ENCODE data around the gene ANGPTL8.

ANGPTL8 gene

DNA sequence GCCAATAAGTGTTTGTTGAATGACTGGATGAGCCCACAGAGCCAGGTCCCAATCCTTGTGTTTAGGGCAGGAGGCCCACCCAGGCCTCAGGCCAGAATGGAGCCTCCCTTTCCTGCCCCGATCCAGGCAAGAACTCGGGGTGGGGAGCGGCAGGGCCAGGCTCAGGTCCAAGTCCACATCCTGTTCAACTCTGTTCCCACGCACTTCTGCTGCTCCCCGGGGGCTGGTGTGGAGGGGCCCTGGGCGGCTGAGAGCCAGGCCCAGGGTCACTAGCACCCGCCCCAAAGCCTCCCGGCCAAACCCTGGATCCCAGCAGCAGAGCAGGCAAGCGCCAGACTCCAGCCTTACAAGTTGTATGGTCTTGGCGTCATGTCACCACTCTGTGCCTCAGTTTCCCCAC lies 8.0 kb downstream of the ANGPTL8 start:
- TF ChIP-seq, protein P1, sequence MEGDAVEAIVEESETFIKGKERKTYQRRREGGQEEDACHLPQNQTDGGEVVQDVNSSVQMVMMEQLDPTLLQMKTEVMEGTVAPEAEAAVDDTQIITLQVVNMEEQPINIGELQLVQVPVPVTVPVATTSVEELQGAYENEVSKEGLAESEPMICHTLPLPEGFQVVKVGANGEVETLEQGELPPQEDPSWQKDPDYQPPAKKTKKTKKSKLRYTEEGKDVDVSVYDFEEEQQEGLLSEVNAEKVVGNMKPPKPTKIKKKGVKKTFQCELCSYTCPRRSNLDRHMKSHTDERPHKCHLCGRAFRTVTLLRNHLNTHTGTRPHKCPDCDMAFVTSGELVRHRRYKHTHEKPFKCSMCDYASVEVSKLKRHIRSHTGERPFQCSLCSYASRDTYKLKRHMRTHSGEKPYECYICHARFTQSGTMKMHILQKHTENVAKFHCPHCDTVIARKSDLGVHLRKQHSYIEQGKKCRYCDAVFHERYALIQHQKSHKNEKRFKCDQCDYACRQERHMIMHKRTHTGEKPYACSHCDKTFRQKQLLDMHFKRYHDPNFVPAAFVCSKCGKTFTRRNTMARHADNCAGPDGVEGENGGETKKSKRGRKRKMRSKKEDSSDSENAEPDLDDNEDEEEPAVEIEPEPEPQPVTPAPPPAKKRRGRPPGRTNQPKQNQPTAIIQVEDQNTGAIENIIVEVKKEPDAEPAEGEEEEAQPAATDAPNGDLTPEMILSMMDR (IDR thresholded peaks at IDR 0.05; ENCODE audit: control extremely low read depth, extremely low read depth, low read depth, missing control alignments) = no peak
- CTCF ChIA-PET = no interaction called here
- DNase-seq (ENCODE audit: extremely low spot score) = no peak
- POLR2A ChIA-PET = no interaction called here

DNA sequence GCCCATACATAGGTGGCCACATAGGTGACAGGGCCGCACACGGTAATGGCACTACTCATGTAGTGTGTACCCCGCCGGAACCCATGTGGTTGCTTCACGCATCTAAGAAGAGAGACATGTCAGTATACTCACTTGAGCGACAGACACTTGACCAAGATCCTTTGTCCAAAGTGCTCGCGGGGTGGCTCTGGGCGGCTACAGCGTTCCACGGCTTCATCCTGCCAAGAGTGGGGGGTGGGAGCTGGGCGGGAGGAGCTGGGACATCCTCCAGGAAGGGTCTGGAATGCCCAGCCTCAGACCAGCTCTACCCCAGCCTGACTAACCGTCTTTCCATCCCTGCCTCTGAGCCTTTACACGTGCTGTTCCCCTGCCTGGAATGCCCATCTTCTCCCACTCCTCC lies 8.5 kb downstream of the ANGPTL8 start:
- POLR2A ChIA-PET = no interaction called here
- TF ChIP-seq, protein P1 (IDR thresholded peaks at IDR 0.05; ENCODE audit: control extremely low read depth, extremely low read depth, low read depth, missing control alignments) = no peak
- CTCF ChIA-PET = no interaction called here
- no peak for DNase-seq (ENCODE audit: extremely low spot score)

DNA sequence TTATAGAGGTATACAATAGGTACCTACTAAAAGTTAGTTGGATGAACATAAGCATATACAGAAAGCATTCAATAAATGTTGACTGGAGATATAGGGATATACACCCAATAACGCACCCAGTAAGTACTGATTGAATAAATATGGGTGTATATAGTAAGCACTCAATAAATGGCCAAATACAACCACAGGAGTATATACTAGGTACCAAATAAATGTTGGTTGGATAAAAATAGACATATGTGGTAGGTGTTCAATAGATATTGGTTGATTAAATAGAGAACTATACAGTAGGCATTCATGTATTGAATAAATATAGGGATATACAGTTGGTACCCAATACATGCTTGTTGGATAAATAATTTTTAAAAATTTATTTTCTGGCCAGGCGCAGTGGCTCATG lies 9.4 kb downstream of the ANGPTL8 start:
- POLR2A ChIA-PET = no interaction called here
- CTCF ChIA-PET = interaction anchor here (1.8 kb wide), 1 partner anchor 23 kb away, joined by 5 read pairs; no protein-coding TSS in a partner anchor
- DNase-seq (ENCODE audit: extremely low spot score) = no peak
- TF ChIP-seq, protein P1 (IDR thresholded peaks at IDR 0.05; ENCODE audit: control extremely low read depth, extremely low read depth, low read depth, missing control alignments) = no peak

DNA sequence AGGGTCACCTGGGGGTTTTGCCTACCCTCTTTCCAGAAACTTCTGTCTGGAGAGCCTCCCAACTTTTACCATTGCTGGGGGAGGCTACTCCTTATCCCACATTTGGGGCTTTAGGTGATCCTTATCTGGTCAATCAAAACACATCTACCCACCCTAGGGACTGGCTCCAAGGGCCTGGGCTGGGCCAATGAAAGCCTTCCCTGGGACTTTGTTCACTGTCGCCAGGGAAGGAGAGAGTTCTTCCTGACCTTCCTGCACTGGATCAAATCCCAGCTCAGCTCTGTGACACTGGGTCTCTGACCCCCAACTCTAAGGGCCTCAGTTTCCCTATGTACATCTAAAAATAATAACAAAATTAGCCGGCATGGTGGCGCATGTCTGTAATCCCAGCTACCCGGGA lies 11.8 kb downstream of the ANGPTL8 start:
- TF ChIP-seq, protein P1 (IDR thresholded peaks at IDR 0.05; ENCODE audit: control extremely low read depth, extremely low read depth, low read depth, missing control alignments) = no peak
- CTCF ChIA-PET = interaction anchor here (1.0 to 1.9 kb wide), 3 partner anchors 8 to 232 kb away, joined by 4 read pairs; no protein-coding TSS in a partner anchor
- POLR2A ChIA-PET = no interaction called here
- no peak for DNase-seq (ENCODE audit: extremely low spot score)

DNA sequence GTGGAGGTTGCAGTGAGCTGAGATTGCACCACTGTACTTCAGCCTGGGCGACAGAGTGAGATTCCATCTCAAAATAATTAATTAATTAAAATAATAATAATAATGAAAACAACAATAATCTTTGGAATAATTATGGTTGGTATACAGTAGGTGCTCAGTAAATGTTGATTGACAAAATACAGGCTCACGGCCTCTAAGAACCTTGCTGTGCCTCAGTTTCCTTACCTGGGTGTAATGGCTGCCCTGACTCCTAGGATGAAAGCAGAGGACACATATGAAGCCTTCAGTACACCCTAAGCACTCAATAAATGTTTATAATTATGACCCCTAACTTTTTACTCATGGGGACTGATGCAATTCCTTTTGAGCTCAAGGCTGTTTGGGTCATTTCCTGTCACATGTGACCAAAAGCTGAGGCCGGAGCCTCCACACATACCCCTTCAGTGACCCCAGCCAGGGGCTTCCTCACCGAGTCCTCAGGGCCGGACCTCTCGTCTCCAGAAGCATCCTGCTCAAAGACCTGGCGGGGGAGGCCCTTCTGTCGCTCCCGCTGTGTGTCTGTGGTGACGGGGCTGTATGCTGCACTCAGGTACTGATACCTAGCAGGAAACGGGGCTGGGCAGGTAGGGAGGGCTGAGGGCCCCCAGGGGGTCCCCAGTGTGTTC lies 12.4 kb downstream of the ANGPTL8 start:
- TF ChIP-seq, protein P1 (IDR thresholded peaks at IDR 0.05; ENCODE audit: control extremely low read depth, extremely low read depth, low read depth, missing control alignments) = no peak
- POLR2A ChIA-PET = no interaction called here
- no peak for DNase-seq (ENCODE audit: extremely low spot score)
- CTCF ChIA-PET = interaction anchor here (1.0 to 1.9 kb wide), 4 partner anchors 8 to 231 kb away, joined by 4 to 5 read pairs (median 4); no protein-coding TSS in a partner anchor

DNA sequence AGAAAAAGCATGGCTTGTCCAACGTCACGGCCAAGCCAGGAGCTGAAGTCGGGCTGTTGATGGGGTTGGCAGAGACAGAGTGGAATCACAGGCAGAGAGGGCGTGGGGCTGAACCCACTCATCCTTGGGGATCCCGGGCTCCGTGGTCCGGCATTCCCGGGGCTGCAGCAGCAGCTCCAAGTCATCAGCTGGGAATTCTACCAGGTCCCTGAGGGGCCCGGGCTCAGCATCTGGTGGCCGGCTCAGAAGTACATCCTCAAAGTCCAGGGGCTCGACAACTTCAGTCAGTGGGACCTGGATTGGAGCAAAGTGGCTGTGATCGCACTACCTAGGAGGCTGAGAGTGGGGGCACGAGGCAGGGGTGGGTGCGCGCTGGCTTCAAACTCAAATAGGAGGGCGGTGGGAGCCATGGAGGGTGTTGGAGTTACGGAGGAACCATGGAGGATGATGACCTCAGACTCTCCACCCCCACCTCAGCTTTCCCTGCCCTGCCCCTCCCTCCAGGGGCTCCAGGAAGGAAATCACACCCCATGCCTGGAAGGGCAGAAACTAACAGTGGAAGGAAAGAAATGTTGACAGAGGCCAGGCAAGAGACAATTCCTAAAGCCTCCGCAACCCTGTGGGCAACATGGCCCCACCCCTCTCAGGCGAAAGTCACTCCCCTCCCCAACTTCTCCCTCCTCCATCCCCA lies 13.4 kb downstream of the ANGPTL8 start:
- ChIA-PET POLR2A (no interaction called here), CTCF (interaction anchor here (1.0 to 1.3 kb wide), 2 partner anchors 9 to 41 kb away, joined by 3 to 5 read pairs; no protein-coding TSS in a partner anchor)
- no peak for DNase-seq (ENCODE audit: extremely low spot score)
- TF ChIP-seq, protein P1 (IDR thresholded peaks at IDR 0.05; ENCODE audit: control extremely low read depth, extremely low read depth, low read depth, missing control alignments) = no peak
